A549 (cell line): ENCODE results near the gene SH2D1A. TPM values are rescaled to one million over a fixed set of nuclear protein-coding genes. Genes with fewer than 3 reads are reported as not detected.

ENCODE experiments used
- ATAC-seq, 2 experiments: fragments of 200-7000 bp in 1 of 2; fragments of >200 bp in 1 of 2; cut with Nextera tagmentation in 1 of 2; cut with Tn5 transposase in 1 of 2; 3 replicates each; pipeline versions ENCODE4 v1.8.0 to v1.9.1; 2018 to 2020; ENCODE audit warnings: mild to moderate bottlenecking in 1 of 2, moderate library complexity in 1 of 2
- CTCF ChIA-PET: fragments of 300-600 bp; sonication (Branson Sonifier 250); formaldehyde crosslinking; extraction: SDS; loops from one replicate; lab custom pipeline; 2021; ENCODE audit warnings: antibody characterized with exemption, inconsistent platforms; lab: Yijun Ruan, JAX
- POLR2A ChIA-PET: fragments of 350-600 bp; formaldehyde crosslinking; extraction: SDS; loops from one replicate; lab custom pipeline; 2021; ENCODE audit warnings: antibody characterized with exemption, inconsistent platforms; lab: Yijun Ruan, JAX
- DNase-seq, 2 experiments: peaks; one replicate each; pipeline versions ENCODE4 v3.0.0 to v3.0.0-alpha.2; 2011 to 2016; ENCODE audit warnings: low read depth in 1 of 2, low spot score in 1 of 2
- FAIRE-seq: peaks from 2 replicates; lab custom pipeline; 2011; peaks lifted over from hg19 to GRCh38; lab: Jason Lieb, UNC
- H3K27ac ChIP-seq, 2 experiments: fragments of >200 bp; sonication (Bioruptor Twin); formaldehyde crosslinking; 3 replicates each; pipeline ENCODE4 v1.5.1; 2016 to 2017
- H3K4me1 ChIP-seq: fragments of >200 bp; sonication (Bioruptor Twin); formaldehyde crosslinking; 3 replicates; pipeline ENCODE4 v1.6.1; 2016
- H3K4me2 ChIP-seq: fragments of >200 bp; sonication (Bioruptor Twin); formaldehyde crosslinking; 3 replicates; pipeline ENCODE4 v1.6.1; 2016
- H3K4me3 ChIP-seq: fragments of >200 bp; sonication (Bioruptor Twin); formaldehyde crosslinking; 3 replicates; pipeline ENCODE4 v1.5.1; 2016
- H3K9me3 ChIP-seq: fragments of >200 bp; sonication (Bioruptor Twin); formaldehyde crosslinking; 3 replicates; pipeline ENCODE4 v1.6.1; 2016
- CBX8 ChIP-seq: fragments of 200-600 bp; sonication (generic); IDR thresholded peaks from 2 replicates; pipeline ENCODE4 v1.6.1; 2016
- CHD2 ChIP-seq: fragments of 150-350 bp; IDR thresholded peaks from 2 replicates; pipeline ENCODE4 v1.6.1; 2014; ENCODE audit warnings: low read length; ENCODE audit not compliant: partially characterized antibody
- ELK1 ChIP-seq: fragments of 150-350 bp; IDR thresholded peaks from 2 replicates; pipeline ENCODE4 v1.6.1; 2014; ENCODE audit warnings: low read depth, mild to moderate bottlenecking, low read length
- FOSL2 ChIP-seq, 2 experiments: fragments of 450-650 bp in 1 of 2; fragments of >200 bp in 1 of 2; sonication (Bioruptor Twin) in 1 of 2; formaldehyde crosslinking; IDR thresholded peaks; 2 replicates each; pipeline versions ENCODE4 v1.5.0 to v1.6.1; 2016 to 2020; ENCODE audit warnings: mild to moderate bottlenecking in 1 of 2, moderate library complexity in 1 of 2
- FOXS1 ChIP-seq: fragments of 250-450 bp; sonication (Bioruptor Pico); IDR thresholded peaks from 2 replicates; pipeline ENCODE4 v1.5.0; 2020; ENCODE audit warnings: mild to moderate bottlenecking, moderate library complexity
- HDAC2 ChIP-seq: fragments of 200-600 bp; sonication (generic); IDR thresholded peaks from 2 replicates; pipeline ENCODE4 v1.6.1; 2016
- HMGXB4 ChIP-seq: fragments of 250-450 bp; sonication (Bioruptor Pico); IDR thresholded peaks from 2 replicates; pipeline ENCODE4 v1.5.0; 2021; ENCODE audit warnings: mild to moderate bottlenecking, moderate library complexity, borderline replicate concordance
- HOXB13 ChIP-seq: fragments of 250-450 bp; sonication (Bioruptor Pico); IDR thresholded peaks from 2 replicates; pipeline ENCODE4 v1.5.0; 2020; ENCODE audit warnings: low read depth, mild to moderate bottlenecking, moderate library complexity
- HOXB5 ChIP-seq: fragments of 250-450 bp; sonication (Bioruptor Pico); IDR thresholded peaks from 2 replicates; pipeline ENCODE4 v1.5.0; 2020; ENCODE audit warnings: mild to moderate bottlenecking, moderate library complexity
- JUNB ChIP-seq: fragments of >200 bp; sonication (Bioruptor Twin); formaldehyde crosslinking; IDR thresholded peaks from 2 replicates; pipeline ENCODE4 v1.6.1; 2016
- KDM5A ChIP-seq: fragments of 200-600 bp; sonication (generic); IDR thresholded peaks from 2 replicates; pipeline ENCODE4 v1.6.1; 2016; ENCODE audit warnings: antibody characterized with exemption, mild to moderate bottlenecking
- MAFK ChIP-seq: fragments of 450-650 bp; IDR thresholded peaks from 2 replicates; pipeline ENCODE4 v1.6.1; 2014; ENCODE audit not compliant: partially characterized antibody
- MAZ ChIP-seq: fragments of 150-350 bp; IDR thresholded peaks from 2 replicates; pipeline ENCODE4 v1.6.1; 2014; ENCODE audit warnings: antibody characterized with exemption, low read depth, low read length, borderline replicate concordance
- NPAS2 ChIP-seq: fragments of 250-450 bp; sonication (Bioruptor Pico); IDR thresholded peaks from 2 replicates; pipeline ENCODE4 v1.8.0; 2022; ENCODE audit warnings: mild to moderate bottlenecking, moderate library complexity, borderline replicate concordance
- PHF8 ChIP-seq: fragments of 200-600 bp; sonication (generic); IDR thresholded peaks from 2 replicates; pipeline ENCODE4 v1.6.1; 2016; ENCODE audit warnings: low read depth, mild to moderate bottlenecking, antibody characterized with exemption, moderate library complexity, borderline replicate concordance
- POLR2A ChIP-seq: IDR thresholded peaks from 2 replicates; pipeline ENCODE4 v1.6.1; 2012; ENCODE audit warnings: mild to moderate bottlenecking, low read length
- RAD21 ChIP-seq, 2 experiments: fragments of >200 bp in 1 of 2; sonication (Bioruptor Twin) in 1 of 2; formaldehyde crosslinking in 1 of 2; IDR thresholded peaks in 1 of 2; conservative IDR thresholded peaks in 1 of 2; 2 replicates in 1 of 2; 3 replicates in 1 of 2; pipeline ENCODE4 v1.6.1; 2012 to 2018; ENCODE audit warnings: inconsistent platforms in 1 of 2
- RFX5 ChIP-seq: fragments of 450-650 bp; IDR thresholded peaks from 2 replicates; pipeline ENCODE4 v1.7.1; 2014; ENCODE audit warnings: antibody characterized with exemption, mild to moderate bottlenecking, moderate library complexity
- SMC3 ChIP-seq: fragments of >200 bp; sonication (Bioruptor Twin); formaldehyde crosslinking; IDR thresholded peaks from 3 replicates; pipeline ENCODE4 v1.6.1; 2018; ENCODE audit warnings: inconsistent platforms
- TFCP2L1 ChIP-seq: fragments of 250-450 bp; sonication (Bioruptor Pico); IDR thresholded peaks from 2 replicates; pipeline ENCODE4 v1.5.0; 2021; ENCODE audit warnings: mild to moderate bottlenecking
- USF2 ChIP-seq: fragments of 450-650 bp; IDR thresholded peaks from 2 replicates; pipeline ENCODE4 v1.6.1; 2014; ENCODE audit warnings: antibody characterized with exemption
- ZFP36 ChIP-seq: fragments of 450-650 bp; IDR thresholded peaks from 2 replicates; pipeline ENCODE4 v1.6.1; 2014; ENCODE audit warnings: borderline replicate concordance; ENCODE audit not compliant: partially characterized antibody
- WGBS: methylation state at CpG from one replicate; pipeline ENCODE4 v1.1.6; 2017; ENCODE audit errors: missing lambda C conversion rate; 5-methylcytosine and 5-hydroxymethylcytosine counted together
- polyA plus RNA-seq, 4 experiments: library from polyadenylated mRNA; depleted of rRNA in 3 of 4; stranded (reverse); fragments of >200 nt; fragmentation: RNase III in 1 of 4; extraction: RNeasy Plus Mini Kit Qiagen cat#74134 plus additional on column Dnase treatment in 1 of 4; gene quantifications; 2 replicates in 3 of 4; 3 replicates in 1 of 4; pipeline ENCODE4 v1.2.3, GENCODE V29; 2011 to 2017
- TF ChIP-seq, protein P1 (sequence below): fragments of >200 bp; sonication (Bioruptor Twin); formaldehyde crosslinking; IDR thresholded peaks from 3 replicates; pipeline ENCODE4 v1.5.1; 2016

Gene SH2D1A
- polyA plus RNA-seq, 2 of the 4 experiments (the other 2 are of a cell fraction): not detected

DNA sequence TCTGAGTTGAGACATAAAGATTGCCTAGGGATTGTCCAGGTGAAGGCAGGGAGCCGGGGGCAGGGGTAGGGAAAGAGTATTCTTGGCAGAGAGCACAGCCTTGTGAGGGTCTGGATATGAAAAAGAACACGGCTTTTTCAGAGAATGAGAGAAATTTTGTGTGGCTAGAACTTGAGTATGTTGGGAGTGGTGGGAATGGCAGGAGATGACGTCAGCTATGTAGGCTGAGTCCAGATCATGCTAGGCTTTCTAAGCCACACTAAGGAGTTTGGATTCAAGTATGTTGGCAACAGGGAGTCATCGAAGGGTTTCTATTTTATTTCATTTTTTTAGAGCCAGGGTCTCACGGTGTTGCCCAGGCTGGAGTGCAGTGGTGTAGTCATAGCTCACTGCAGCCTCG is 40.0 kb downstream of the SH2D1A start:
- no peaks in the 10 kb centered on the region for H3K4me1 ChIP-seq
- ChIA-PET POLR2A (no interaction called here), CTCF (interaction anchor here (1.5 kb wide), 1 partner anchor 20 kb away, joined by 3 read pairs; no protein-coding TSS in a partner anchor)
- no peak for FAIRE-seq
- no peak overlapping the region for H3K4me2 ChIP-seq
- no peak overlapping the region for H3K4me3 ChIP-seq
- WGBS: 1% methylated on average over 6 of the region's 6 CpGs
- H3K9me3 ChIP-seq: no peaks in the 10 kb centered on the region
- DNase-seq: no peak
- no peak for TF ChIP-seq CHD2
- no peak for TF ChIP-seq HOXB13 (CRISPR knock-in tag)
- TF ChIP-seq SMC3: no peak
- no peak for TF ChIP-seq NPAS2 (CRISPR knock-in tag)
- TF ChIP-seq JUNB: no peak
- no peak for TF ChIP-seq MAFK
- no peak for TF ChIP-seq RFX5
- TF ChIP-seq HDAC2: no peak
- TF ChIP-seq FOXS1 (CRISPR knock-in tag): no peak
- no peak for TF ChIP-seq KDM5A
- no peak for TF ChIP-seq CBX8
- no peak for TF ChIP-seq PHF8
- ATAC-seq: no peak
- no peak overlapping the region for H3K27ac ChIP-seq

GRCh38 chrX:124388562-124388961 is 42.2 kb downstream of the SH2D1A start:
- DNase-seq: peak; percentile 18 to 49
- 0% methylated on average over 1 of the region's 2 CpGs for WGBS
- TF ChIP-seq, protein P1, sequence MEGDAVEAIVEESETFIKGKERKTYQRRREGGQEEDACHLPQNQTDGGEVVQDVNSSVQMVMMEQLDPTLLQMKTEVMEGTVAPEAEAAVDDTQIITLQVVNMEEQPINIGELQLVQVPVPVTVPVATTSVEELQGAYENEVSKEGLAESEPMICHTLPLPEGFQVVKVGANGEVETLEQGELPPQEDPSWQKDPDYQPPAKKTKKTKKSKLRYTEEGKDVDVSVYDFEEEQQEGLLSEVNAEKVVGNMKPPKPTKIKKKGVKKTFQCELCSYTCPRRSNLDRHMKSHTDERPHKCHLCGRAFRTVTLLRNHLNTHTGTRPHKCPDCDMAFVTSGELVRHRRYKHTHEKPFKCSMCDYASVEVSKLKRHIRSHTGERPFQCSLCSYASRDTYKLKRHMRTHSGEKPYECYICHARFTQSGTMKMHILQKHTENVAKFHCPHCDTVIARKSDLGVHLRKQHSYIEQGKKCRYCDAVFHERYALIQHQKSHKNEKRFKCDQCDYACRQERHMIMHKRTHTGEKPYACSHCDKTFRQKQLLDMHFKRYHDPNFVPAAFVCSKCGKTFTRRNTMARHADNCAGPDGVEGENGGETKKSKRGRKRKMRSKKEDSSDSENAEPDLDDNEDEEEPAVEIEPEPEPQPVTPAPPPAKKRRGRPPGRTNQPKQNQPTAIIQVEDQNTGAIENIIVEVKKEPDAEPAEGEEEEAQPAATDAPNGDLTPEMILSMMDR: peak; percentile 65
- no peak for TF ChIP-seq HMGXB4
- no peak for TF ChIP-seq POLR2A
- TF ChIP-seq TFCP2L1 (CRISPR knock-in tag): no peak
- TF ChIP-seq USF2: no peak
- TF ChIP-seq RAD21 (conservative IDR thresholded peaks at IDR 0.05 in 1 of 2, IDR thresholded peaks at IDR 0.05 in 1 of 2): peak; percentile 60 to 61
- no peak for TF ChIP-seq MAZ
- no peak for TF ChIP-seq HOXB5 (CRISPR knock-in tag)
- peak; percentile 46 for TF ChIP-seq SMC3
- no peak for TF ChIP-seq ELK1
- no peak for TF ChIP-seq FOSL2 (IDR thresholded peaks at IDR 0.05)
- no peak for TF ChIP-seq FOSL2 (CRISPR knock-in tag; IDR thresholded peaks at IDR 0.05)
- TF ChIP-seq ZFP36: no peak
- Histone ChIP-seq H3K9me3 (no peaks in the 10 kb centered on the region), H3K4me2 (no peak overlapping the region), H3K4me1 (no peaks in the 10 kb centered on the region), H3K27ac (no peak overlapping the region), H3K4me3 (no peak overlapping the region)
- ChIA-PET POLR2A (no interaction called here), CTCF (interaction anchor here (0.7 to 1.4 kb wide), 5 partner anchors 12 to 69 kb away, joined by 3 to 9 read pairs (median 4); no protein-coding TSS in a partner anchor)
- peak; percentile 79 to 80; a peak in 5 of 6 replicates for ATAC-seq
- FAIRE-seq: peak; percentile 100
